Measurements from ENCODE around the gene RNF166. TPM values are rescaled to one million over a fixed set of nuclear protein-coding genes. Genes with fewer than 3 reads are reported as not detected.

RNF166 gene, protein sequence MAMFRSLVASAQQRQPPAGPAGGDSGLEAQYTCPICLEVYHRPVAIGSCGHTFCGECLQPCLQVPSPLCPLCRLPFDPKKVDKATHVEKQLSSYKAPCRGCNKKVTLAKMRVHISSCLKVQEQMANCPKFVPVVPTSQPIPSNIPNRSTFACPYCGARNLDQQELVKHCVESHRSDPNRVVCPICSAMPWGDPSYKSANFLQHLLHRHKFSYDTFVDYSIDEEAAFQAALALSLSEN
- total RNA-seq = 9.7 and 13.6 TPM in 2 replicates
- 6.6 and 8.2 TPM in 2 replicates for polyA plus RNA-seq
- 7.5 and 12.3 TPM in 2 replicates for polyA plus RNA-seq (2012)
- polyA minus RNA-seq (ENCODE audit: low replicate concordance) = 7.3 and 8.0 TPM in 2 replicates

DNA sequence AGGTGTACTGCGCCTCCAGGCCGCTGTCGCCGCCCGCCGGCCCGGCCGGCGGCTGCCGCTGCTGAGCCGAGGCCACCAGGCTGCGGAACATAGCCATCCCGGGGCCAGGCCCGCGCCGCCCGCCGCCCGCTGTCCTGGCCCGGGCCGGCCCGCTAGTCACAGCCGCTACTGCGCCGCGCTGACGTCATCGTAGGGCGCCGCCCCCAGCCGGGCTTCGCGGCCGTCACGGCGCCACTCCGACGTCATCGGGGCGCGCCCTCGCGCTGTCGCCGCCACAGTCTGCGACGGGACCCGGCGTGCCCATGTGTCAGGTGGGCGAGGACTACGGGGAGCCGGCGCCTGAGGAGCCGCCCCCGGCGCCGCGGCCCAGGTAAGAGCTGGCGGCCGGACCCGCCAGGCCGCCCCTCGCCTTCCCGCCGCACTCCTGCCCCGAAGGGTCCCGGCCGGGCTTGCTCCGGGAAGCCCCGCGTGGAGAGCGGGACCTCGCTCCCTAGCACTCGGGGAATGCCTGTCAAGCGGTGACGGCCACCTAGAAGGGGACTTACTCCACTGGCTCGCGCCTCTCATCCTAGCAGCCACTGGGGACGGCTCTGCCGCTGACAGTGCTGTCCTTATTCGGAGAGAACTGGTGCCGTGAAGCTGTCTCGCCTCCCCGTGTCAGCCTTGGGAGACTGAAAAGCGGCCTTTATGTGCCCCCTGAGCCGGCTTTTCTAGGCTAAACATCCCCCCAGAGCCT is at the start of gene RNF166, which contains the start of gene CTU2:
TSS of gene RNF166 (minus strand) at position 180 of the 736 bp plus-strand sequence. CDS start at position 97, 83 bp downstream.
TSS of gene CTU2 (plus strand) at position 275 of the 736 bp plus-strand sequence. CDS start at position 303, 28 bp downstream.
- peaks cover 5% of the 10 kb centered on the region for H3K4me1 ChIP-seq (ENCODE audit: control insufficient read depth, extremely low read depth, insufficient read depth, low read length)
- H2AFZ ChIP-seq (ENCODE audit: low read length) = peak within 1 kb of the TSS; percentile 40
- peak within 1 kb of the TSS; percentile 95 for H3K4me2 ChIP-seq (ENCODE audit: extremely low read depth, insufficient read depth, low read length)
- H3K27me3 ChIP-seq (ENCODE audit: control insufficient read depth, insufficient read depth, low read length) = no peaks in the 10 kb centered on the region
- peak; percentile 85 to 86 for DNase-seq (ENCODE audit: low read depth in 2 of 2)
- peak within 1 kb of the TSS; percentile 79 to 91 (median 87) for H3K4me3 ChIP-seq (replicated peaks in 1 of 4; ENCODE audit: control extremely low read depth in 1 of 4, insufficient read depth in 1 of 4, low read depth in 3 of 4, low read length in 4 of 4)
- TF ChIP-seq, protein P1, sequence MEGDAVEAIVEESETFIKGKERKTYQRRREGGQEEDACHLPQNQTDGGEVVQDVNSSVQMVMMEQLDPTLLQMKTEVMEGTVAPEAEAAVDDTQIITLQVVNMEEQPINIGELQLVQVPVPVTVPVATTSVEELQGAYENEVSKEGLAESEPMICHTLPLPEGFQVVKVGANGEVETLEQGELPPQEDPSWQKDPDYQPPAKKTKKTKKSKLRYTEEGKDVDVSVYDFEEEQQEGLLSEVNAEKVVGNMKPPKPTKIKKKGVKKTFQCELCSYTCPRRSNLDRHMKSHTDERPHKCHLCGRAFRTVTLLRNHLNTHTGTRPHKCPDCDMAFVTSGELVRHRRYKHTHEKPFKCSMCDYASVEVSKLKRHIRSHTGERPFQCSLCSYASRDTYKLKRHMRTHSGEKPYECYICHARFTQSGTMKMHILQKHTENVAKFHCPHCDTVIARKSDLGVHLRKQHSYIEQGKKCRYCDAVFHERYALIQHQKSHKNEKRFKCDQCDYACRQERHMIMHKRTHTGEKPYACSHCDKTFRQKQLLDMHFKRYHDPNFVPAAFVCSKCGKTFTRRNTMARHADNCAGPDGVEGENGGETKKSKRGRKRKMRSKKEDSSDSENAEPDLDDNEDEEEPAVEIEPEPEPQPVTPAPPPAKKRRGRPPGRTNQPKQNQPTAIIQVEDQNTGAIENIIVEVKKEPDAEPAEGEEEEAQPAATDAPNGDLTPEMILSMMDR (conservative IDR thresholded peaks at IDR 0.05 in 1 of 2, IDR thresholded peaks at IDR 0.05 in 1 of 2; ENCODE audit: low read depth in 1 of 2, low read length in 2 of 2) = no peak
- no peak for TF ChIP-seq EZH2 (IDR thresholded peaks at IDR 0.05; ENCODE audit: low read length, missing control alignments)
- H3K79me2 ChIP-seq (ENCODE audit: control insufficient read depth, insufficient read depth, low read length) = peaks cover 43% of the 10 kb centered on the region
- no peaks in the 10 kb centered on the region for H3K9me3 ChIP-seq (ENCODE audit: control insufficient read depth, insufficient read depth, low read depth, low read length)
- no peaks in the 10 kb centered on the region for H4K20me1 ChIP-seq (ENCODE audit: control insufficient read depth, extremely low read depth, insufficient read depth, low read length)
- H3K27ac ChIP-seq (ENCODE audit: insufficient read depth, low read length) = peak within 1 kb of the TSS; percentile 67
- H3K9ac ChIP-seq (ENCODE audit: insufficient read depth, low read length) = peak within 1 kb of the TSS; percentile 85
- peaks cover 7% of the 10 kb centered on the region for H3K36me3 ChIP-seq (ENCODE audit: control insufficient read depth, insufficient read depth, low read length)

DNA sequence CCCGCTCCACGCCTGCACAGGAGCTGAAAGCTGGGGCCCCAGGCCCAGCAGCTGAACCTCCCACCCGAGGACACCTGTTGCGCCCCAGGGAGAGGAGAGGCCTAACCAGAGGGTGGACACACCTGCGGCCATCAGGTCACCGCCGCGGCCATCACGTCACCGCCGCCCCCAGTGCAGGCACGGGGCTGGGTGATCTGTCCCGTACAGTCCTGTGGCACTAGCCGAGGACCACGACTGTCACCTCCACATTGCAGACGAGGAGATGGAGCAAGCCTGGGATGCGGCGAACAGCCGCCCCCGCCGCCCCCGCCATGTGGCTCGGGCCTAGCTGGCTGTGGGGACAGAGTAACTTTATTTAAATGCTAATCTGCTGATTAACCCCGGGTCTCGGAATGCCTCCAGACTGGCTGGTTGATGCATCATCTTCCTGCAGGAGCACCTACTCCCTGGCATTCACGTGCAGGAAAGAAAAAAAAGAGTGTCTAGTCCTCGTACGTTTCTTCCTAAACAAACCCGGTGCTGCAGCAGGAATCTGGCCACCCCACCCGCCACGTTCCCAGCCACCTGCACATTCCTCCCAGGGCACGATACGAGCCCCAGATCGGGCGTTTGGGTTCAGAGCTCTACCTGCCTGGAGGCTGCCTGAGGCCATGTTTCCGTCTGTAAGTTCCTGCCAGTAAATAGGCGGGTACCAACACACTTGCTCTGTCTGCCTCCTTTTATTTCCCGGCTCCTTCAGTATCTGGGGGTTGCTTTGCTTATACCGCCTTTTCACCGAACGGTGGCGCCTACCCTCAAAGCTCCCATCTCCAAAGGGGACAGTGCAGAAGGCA is 48.9 kb upstream of the RNF166 start:
- H3K9ac ChIP-seq (ENCODE audit: insufficient read depth, low read length) = no peak overlapping the region
- H3K27ac ChIP-seq (ENCODE audit: insufficient read depth, low read length) = peak overlapping the region; percentile 2
- no peak overlapping the region for H2AFZ ChIP-seq (ENCODE audit: low read length)
- H3K9me3 ChIP-seq (ENCODE audit: control insufficient read depth, insufficient read depth, low read depth, low read length) = no peaks in the 10 kb centered on the region
- H3K4me1 ChIP-seq (ENCODE audit: control insufficient read depth, extremely low read depth, insufficient read depth, low read length) = peaks cover 18% of the 10 kb centered on the region
- peaks cover 88% of the 10 kb centered on the region for H3K79me2 ChIP-seq (ENCODE audit: control insufficient read depth, insufficient read depth, low read length)
- no peak overlapping the region for H3K4me2 ChIP-seq (ENCODE audit: extremely low read depth, insufficient read depth, low read length)
- no peaks in the 10 kb centered on the region for H4K20me1 ChIP-seq (ENCODE audit: control insufficient read depth, extremely low read depth, insufficient read depth, low read length)
- no peak overlapping the region for H3K4me3 ChIP-seq (replicated peaks in 1 of 4; ENCODE audit: control extremely low read depth in 1 of 4, insufficient read depth in 1 of 4, low read depth in 3 of 4, low read length in 4 of 4)
- peaks cover 5% of the 10 kb centered on the region for H3K36me3 ChIP-seq (ENCODE audit: control insufficient read depth, insufficient read depth, low read length)
- no peak for TF ChIP-seq EZH2 (IDR thresholded peaks at IDR 0.05; ENCODE audit: low read length, missing control alignments)
- TF ChIP-seq, protein P1 (conservative IDR thresholded peaks at IDR 0.05 in 1 of 2, IDR thresholded peaks at IDR 0.05 in 1 of 2; ENCODE audit: low read depth in 1 of 2, low read length in 2 of 2) = no peak
- H3K27me3 ChIP-seq (ENCODE audit: control insufficient read depth, insufficient read depth, low read length) = no peaks in the 10 kb centered on the region
- DNase-seq (ENCODE audit: low read depth in 2 of 2) = peak; percentile 42 to 77
